Measurements from ENCODE around the gene GPR155.

GRCh38 chr2:174535083-174535482 is 48.3 kb upstream of the GPR155 start:
- TF ChIP-seq, protein P1, sequence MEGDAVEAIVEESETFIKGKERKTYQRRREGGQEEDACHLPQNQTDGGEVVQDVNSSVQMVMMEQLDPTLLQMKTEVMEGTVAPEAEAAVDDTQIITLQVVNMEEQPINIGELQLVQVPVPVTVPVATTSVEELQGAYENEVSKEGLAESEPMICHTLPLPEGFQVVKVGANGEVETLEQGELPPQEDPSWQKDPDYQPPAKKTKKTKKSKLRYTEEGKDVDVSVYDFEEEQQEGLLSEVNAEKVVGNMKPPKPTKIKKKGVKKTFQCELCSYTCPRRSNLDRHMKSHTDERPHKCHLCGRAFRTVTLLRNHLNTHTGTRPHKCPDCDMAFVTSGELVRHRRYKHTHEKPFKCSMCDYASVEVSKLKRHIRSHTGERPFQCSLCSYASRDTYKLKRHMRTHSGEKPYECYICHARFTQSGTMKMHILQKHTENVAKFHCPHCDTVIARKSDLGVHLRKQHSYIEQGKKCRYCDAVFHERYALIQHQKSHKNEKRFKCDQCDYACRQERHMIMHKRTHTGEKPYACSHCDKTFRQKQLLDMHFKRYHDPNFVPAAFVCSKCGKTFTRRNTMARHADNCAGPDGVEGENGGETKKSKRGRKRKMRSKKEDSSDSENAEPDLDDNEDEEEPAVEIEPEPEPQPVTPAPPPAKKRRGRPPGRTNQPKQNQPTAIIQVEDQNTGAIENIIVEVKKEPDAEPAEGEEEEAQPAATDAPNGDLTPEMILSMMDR (conservative IDR thresholded peaks at IDR 0.05; ENCODE audit: low read length): no peak
- no peak for TF ChIP-seq EZH2phosphoT487 (IDR thresholded peaks at IDR 0.05; ENCODE audit: borderline replicate concordance)

Data from Loucy (cell line).